ACC112 (cell line): ENCODE data around the gene MSN.
"Not testable (repeated sequence)": the region's sequence is repeated elsewhere in the genome, so short reads cannot be mapped to it uniquely, and the experiment has no call there.

ENCODE experiments used
- H2AFZ ChIP-seq: fragments of 200-600 bp; sonication (generic); one replicate; pipeline ENCODE4 v1.6.0; 2017; ENCODE audit warnings: antibody characterized with exemption, low read length; ENCODE audit not compliant: unreplicated experiment
- H3K27ac ChIP-seq: fragments of 200-600 bp; sonication (generic); 2 replicates; pipeline ENCODE4 v1.5.1; 2014; ENCODE audit warnings: low read depth, mild to moderate bottlenecking, antibody characterized with exemption, low read length, moderate library complexity
- H3K27me3 ChIP-seq: fragments of 200-600 bp; sonication (generic); 2 replicates; pipeline ENCODE4 v1.6.1; 2014; ENCODE audit warnings: mild to moderate bottlenecking, antibody characterized with exemption, low read length, moderate library complexity, mixed read lengths; ENCODE audit not compliant: insufficient read depth
- H3K36me3 ChIP-seq: fragments of 200-600 bp; sonication (generic); 2 replicates; pipeline ENCODE4 v1.6.1; 2016; ENCODE audit warnings: mild to moderate bottlenecking, antibody characterized with exemption, low read length, moderate library complexity, mixed read lengths; ENCODE audit not compliant: insufficient read depth
- H3K4me1 ChIP-seq: fragments of 200-600 bp; sonication (generic); one replicate; pipeline ENCODE4 v1.6.1; 2016; ENCODE audit warnings: low read length, mixed read lengths; ENCODE audit not compliant: insufficient read depth, unreplicated experiment, control insufficient read depth
- H3K4me3 ChIP-seq: fragments of 200-600 bp; sonication (generic); 2 replicates; pipeline ENCODE4 v1.5.1; 2014; ENCODE audit warnings: mild to moderate bottlenecking, low read depth, low read length
- H3K79me2 ChIP-seq: fragments of 200-600 bp; sonication (generic); one replicate; pipeline ENCODE4 v1.6.0; 2016; ENCODE audit warnings: low read length; ENCODE audit not compliant: control insufficient read depth, unreplicated experiment, insufficient read depth

The MSN gene

DNA sequence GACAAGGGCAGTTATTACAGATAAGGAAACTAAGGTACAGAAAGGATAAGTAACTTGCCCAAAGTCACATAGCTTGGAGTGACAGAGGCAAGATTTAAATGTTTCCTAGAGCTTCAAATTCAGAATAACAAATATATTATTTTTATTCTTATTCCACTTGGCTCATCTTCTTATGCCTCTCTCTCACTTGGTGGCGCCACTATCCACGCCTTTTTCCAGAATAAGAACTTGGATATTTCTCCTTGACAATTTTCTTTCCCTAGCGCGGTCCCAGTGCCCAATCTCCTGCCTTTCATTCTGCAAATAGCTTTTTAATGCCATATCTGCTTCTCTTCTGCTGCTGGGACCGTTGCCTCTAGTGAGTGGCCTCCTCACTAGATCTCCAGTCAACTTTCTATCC is 78.5 kb downstream of the MSN start:
- no peak overlapping the region for H2AFZ ChIP-seq
- H3K4me1 ChIP-seq, result peaks cover 16% of the 10 kb centered on the region
- peaks cover 3% of the 10 kb centered on the region for H3K36me3 ChIP-seq
- H3K27me3 ChIP-seq, result no peaks in the 10 kb centered on the region
- no peak overlapping the region for H3K4me3 ChIP-seq
- no peaks in the 10 kb centered on the region for H3K79me2 ChIP-seq
- H3K27ac ChIP-seq, result no peak overlapping the region

DNA sequence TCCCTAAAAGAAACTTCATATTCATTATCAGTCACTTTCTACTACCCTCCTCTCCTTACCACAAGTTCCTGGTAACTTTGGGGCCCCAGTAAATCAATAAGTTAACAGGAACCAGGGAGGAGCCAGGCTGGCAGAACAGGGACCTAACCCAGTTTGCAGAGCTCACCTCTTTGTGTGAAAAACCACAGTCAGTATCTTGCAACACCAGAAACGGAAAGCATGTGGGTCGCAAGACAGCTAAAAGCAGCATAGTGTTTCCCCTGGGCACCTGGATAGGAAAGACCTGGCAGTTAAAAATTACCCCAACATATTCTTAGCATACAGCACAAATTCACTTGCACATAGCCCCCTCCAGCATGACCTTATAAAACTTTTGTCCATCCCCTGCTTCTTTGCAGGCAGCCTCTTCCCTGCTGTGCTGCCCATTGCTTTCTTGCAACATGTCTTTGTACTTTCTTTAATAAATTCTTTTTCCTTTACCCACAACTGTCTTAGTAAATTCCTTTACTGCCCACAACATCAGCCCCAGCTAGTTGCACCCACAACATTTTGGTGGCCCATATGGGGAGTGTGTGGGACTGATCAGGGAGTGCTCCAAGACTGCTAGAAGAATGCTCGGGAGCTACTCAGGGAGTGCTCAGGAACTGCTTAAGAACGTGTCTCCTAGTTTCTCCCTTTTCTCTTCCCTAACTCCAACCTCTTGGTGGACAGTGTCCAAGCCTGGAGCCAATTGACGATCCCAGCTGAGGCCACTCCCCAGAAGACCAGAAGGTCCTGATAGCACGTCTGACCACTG is 83.4 kb downstream of the MSN start:
- no peak overlapping the region for H3K4me3 ChIP-seq
- H3K27me3 ChIP-seq, result peaks cover 4% of the 10 kb centered on the region; the same call in 1 of the 2 replicates
- H3K79me2 ChIP-seq, result no peaks in the 10 kb centered on the region
- H3K4me1 ChIP-seq, result no peaks in the 10 kb centered on the region
- no peak overlapping the region for H3K27ac ChIP-seq
- no peaks in the 10 kb centered on the region for H3K36me3 ChIP-seq
- no peak overlapping the region for H2AFZ ChIP-seq

DNA sequence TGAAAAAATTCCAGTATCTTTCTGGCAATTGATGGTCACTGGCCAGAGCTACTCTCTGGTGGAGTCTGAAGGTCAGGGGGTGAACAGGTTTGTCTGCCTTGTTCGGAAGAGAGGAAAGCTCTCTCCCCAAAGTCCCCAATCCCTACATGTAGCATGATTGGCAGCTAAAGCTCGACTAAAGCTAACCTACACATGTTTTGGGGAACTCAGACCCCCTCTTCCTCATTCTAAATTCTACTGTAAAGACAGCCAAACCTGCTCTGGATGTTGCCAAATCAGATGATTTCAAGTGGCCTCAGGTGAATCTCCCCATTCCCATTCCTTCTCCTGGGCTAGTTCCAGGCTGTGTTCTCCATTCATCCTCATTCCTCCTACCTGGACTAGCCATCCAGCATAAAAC is 84.1 kb downstream of the MSN start:
- no peaks in the 10 kb centered on the region for H3K4me1 ChIP-seq
- H3K27ac ChIP-seq, result no peak overlapping the region
- H3K4me3 ChIP-seq, result no peak overlapping the region
- H2AFZ ChIP-seq, result no peak overlapping the region
- no peaks in the 10 kb centered on the region for H3K36me3 ChIP-seq
- no peaks in the 10 kb centered on the region for H3K79me2 ChIP-seq
- peaks cover 4% of the 10 kb centered on the region; the same call in 1 of the 2 replicates for H3K27me3 ChIP-seq

DNA sequence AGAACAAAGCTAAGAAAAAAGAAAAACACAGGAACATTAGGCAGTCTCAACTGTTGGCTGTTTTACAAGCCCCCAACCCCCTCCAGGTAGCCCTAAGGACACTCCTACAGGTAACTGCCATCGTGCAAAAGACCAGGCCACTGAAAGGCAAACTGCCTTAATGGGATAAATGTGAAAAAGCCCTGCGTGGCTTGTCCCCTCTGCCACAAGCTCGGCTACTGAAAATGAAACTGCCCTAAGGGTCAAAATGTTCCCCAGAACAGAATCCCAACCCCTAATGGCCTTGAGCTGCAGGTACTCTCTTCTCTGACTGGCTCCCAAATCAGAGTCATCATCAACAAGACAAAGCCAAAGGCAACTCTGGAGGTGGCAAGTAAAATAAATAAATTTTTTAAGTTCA is 84.8 kb downstream of the MSN start:
- Histone ChIP-seq H3K79me2 (no peaks in the 10 kb centered on the region), H3K4me1 (no peaks in the 10 kb centered on the region), H2AFZ (no peak overlapping the region), H3K27me3 (peaks cover 4% of the 10 kb centered on the region; the same call in 1 of the 2 replicates), H3K4me3 (no peak overlapping the region), H3K36me3 (no peaks in the 10 kb centered on the region), H3K27ac (no peak overlapping the region)

DNA sequence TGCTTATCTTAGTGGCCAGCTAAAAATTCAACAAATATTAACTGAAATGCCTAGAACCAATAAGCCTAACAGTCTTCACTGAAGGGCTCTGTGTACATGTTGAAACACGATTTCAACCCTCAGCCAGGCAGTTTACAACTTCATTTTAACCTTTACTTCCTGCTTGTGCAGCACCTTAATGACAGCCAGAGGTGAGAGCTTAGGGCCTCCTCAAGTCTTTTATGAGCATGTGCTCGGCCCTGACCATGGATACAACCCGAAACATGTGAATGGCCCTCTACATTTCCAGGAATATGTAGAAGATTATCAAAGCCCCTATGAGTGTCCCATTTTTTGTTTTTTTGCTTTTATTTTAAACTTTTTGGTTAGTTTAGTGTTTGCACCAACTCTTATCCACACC is 88.3 kb downstream of the MSN start:
- no peaks in the 10 kb centered on the region for H3K36me3 ChIP-seq
- H3K27me3 ChIP-seq, result peaks cover 4% of the 10 kb centered on the region; the same call in 1 of the 2 replicates
- H3K4me3 ChIP-seq, result no peak overlapping the region
- H3K4me1 ChIP-seq, result no peaks in the 10 kb centered on the region
- H2AFZ ChIP-seq, result no peak overlapping the region
- H3K79me2 ChIP-seq, result no peaks in the 10 kb centered on the region
- H3K27ac ChIP-seq, result no peak overlapping the region

DNA sequence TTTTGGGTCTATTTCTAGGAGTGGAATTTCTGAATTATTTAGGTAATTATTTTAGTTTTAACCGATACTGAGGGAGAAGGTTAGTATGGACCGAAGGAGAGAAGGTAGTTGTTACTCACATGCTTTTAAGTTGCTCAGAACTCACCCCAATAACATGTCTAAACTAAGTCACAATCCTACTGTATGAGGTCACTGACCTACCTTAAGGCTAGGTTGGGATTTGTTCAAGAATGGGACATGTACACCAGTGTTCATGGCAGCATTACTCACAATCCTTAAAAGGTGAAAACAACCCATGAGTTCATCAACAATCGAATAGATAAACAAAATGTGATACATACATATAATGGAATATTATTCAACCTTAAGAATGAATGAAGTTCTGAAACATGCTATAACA is 90.5 kb downstream of the MSN start:
- Histone ChIP-seq H3K27me3 (peaks cover 4% of the 10 kb centered on the region; the same call in 1 of the 2 replicates), H3K27ac (no peak overlapping the region), H3K4me1 (no peaks in the 10 kb centered on the region), H3K4me3 (no peak overlapping the region), H3K79me2 (no peaks in the 10 kb centered on the region), H2AFZ (no peak overlapping the region), H3K36me3 (no peaks in the 10 kb centered on the region)

DNA sequence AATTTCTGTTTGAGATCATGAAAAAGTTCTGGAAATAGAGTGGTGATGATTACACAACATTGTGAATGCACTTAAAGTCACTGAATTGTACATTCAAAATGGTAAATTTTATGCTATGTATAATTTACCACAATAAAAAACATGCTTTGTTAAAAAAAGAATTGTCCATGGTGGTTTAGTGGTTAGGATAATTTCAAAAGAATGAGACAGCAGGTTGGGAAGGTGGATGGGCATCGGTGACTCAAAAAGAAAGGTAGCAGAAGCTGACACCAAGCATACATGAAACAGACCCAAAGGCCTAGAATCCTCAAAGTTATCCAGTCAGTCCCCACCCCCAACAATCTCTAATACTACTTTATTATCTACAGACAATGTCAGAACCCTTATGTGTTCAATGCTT is 91.1 kb downstream of the MSN start:
- Histone ChIP-seq H3K4me3 (no peak overlapping the region), H3K36me3 (no peaks in the 10 kb centered on the region), H3K27ac (no peak overlapping the region), H3K27me3 (peaks cover 4% of the 10 kb centered on the region; the same call in 1 of the 2 replicates), H3K4me1 (no peaks in the 10 kb centered on the region), H3K79me2 (no peaks in the 10 kb centered on the region), H2AFZ (no peak overlapping the region)

DNA sequence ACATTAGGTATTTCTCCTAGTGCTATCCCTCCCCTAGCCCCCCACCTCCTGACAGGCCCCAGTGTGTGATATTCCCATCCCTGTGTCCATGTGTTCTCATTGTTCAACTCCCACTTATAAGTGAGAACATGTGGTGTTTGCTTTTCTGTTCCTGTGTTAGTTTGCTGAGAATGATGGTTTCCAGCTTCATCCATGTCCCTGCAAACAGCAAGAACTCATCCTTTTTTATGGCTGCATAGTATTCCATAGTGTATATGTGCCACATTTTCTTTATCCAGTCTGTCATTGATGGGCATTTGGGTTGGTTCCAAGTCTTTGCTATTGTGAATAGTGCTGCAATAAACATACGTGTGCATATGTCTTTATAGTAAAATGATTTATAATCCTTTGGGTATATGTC is 92.1 kb downstream of the MSN start:
- not testable (repeated sequence) for H3K36me3 ChIP-seq, H3K27me3 ChIP-seq, H3K4me3 ChIP-seq, H2AFZ ChIP-seq, H3K79me2 ChIP-seq, H3K4me1 ChIP-seq, H3K27ac ChIP-seq

DNA sequence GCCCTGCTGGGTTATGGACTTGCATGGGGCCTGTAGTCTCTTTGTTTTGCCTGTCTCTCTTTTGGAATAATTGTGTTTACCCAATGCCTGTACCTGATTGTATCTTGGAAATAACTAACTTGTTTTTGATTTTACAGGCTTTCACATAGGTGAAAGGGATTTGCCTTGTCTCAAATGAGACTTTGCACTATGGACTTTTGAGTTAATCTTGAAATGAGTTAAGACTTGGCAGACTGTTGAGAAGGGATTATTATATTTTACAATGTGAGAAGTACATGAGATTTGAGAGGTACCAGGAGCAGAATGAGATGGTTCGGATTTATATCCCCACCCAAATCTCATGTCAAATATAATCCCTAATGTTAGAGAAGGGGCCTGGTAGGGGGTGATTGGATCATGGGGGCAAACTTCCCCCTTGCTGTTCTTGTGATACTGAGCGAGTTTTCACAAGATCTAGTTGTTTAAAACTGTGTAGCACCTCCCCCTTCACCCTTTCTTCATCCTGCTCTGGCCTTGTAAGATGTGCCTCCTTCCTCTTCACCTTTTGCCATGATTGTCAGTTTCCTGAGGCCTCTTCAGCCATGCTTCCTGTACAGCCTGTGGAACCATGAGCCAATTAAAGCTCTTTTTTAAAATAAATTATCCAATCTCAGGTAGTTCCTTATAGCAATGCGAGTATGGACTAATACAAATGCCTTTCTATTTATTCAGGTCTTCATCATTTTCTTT is 102.3 kb downstream of the MSN start:
- Histone ChIP-seq H3K27me3 (no peaks in the 10 kb centered on the region), H2AFZ (no peak overlapping the region), H3K4me1 (no peaks in the 10 kb centered on the region), H3K4me3 (no peak overlapping the region), H3K27ac (no peak overlapping the region), H3K79me2 (no peaks in the 10 kb centered on the region), H3K36me3 (no peaks in the 10 kb centered on the region)

DNA sequence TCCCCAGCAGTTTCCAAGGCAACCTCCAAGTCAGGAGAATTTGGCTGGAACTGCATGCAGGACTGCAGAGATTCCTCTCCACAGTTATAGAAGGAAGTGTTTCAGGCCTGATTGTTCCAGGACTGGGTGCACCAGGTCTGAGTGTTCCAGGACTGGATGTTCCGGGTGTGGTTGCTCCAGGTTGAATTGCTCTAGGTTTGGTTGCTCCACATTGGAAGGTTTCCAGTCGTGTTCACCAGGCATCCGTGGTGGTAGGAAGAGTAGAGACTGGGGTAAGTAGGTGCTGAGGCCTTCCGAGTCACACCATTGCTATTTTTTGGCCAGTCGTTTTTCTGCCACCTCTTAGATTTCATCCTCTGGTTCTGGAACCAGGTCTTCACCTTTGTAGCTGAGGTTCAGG is 105.4 kb downstream of the MSN start:
- H3K79me2 ChIP-seq, result no peaks in the 10 kb centered on the region
- H3K4me3 ChIP-seq, result no peak overlapping the region
- no peaks in the 10 kb centered on the region for H3K27me3 ChIP-seq
- no peaks in the 10 kb centered on the region for H3K36me3 ChIP-seq
- H3K4me1 ChIP-seq, result no peaks in the 10 kb centered on the region
- no peak overlapping the region for H2AFZ ChIP-seq
- H3K27ac ChIP-seq, result no peak overlapping the region

DNA sequence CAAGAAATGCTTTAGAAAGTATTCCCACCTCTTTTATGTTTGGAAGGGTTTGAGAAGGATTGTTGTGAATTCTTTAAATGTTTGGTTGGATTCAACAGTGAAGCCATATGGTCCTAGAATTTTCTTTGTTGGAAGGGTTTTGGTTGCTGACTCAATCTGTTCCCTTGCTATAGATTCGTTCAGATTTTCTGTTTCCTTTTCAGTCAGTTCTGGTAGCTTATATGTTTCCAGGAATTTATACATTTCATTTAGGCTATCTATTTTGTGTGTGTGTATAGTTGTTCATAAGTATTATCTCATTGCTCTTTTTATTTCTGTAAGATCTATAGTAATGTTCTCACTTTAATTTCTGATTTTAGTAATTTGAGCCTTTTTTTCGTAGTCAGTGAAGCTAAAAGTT is 114.4 kb downstream of the MSN start:
- Histone ChIP-seq H3K4me3 (no peak overlapping the region), H3K36me3 (no peaks in the 10 kb centered on the region), H2AFZ (no peak overlapping the region), H3K27me3 (peaks cover 4% of the 10 kb centered on the region; the same call in 1 of the 2 replicates), H3K79me2 (no peaks in the 10 kb centered on the region), H3K27ac (no peak overlapping the region), H3K4me1 (no peaks in the 10 kb centered on the region)
